IPS-NIHi7 (cell line): Measurements from ENCODE around the gene MAN2A2.

Experiments
- DNase-seq: peaks from one replicate; pipeline ENCODE4 v3.0.0; 2012; ENCODE audit warnings: mixed read lengths; ENCODE audit errors: extremely low spot score

The MAN2A2 gene

DNA sequence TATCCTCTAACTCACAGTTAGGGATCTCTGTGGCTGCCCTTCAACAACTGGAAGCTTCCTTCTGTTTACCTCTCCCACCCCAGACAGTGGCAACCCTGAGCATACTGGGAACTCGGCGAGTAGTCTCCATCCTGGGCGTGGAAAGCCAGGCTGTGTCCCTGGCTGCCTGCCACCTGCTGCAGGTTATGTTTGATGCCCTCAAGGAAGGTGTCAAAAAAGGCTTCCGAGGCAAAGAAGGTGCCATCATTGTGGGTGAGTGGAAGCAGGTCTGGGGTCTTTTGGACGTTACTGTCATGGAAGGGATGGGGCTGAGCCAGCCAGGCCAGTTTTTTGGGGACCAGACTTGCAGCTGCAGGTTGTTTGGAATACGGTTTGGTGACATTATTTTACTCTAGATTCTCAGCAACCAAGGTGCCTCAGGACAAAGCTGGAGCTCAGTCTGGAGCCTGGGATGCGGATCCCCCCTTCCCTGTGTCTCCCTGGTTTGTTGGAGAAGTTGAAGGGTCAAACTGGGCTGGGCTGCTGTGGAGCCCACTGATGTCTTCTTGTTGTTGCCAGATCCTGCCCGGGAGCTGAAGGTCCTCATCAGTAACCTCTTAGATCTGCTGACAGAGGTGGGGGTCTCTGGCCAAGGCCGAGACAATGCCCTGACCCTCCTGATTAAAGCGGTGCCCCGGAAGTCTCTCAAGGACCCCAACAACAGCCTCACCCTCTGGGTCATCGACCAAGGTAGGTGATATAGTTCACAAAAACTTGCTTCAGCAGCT is 39.4 kb downstream of the MAN2A2 start:
- DNase-seq: no peak

DNA sequence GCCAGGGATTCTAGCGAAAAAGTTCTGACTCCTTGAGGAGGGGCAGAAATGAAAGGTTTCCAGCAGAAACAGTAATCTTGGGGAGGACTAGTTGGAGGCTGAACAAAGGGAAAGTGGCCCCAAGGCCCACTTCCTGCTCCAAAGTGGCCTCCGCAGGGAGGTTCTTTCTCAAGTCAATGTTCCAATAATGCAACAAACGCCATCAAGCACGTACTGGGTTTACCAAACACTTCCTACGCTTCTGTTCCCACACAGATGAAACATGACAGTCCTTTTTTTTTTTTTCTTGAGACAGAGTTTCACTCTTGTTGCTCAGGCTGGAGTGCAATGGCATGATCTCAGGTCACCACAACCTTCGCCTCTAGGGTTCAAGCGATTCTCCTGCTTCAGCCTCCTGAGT is 42.0 kb downstream of the MAN2A2 start:
- DNase-seq: no peak

DNA sequence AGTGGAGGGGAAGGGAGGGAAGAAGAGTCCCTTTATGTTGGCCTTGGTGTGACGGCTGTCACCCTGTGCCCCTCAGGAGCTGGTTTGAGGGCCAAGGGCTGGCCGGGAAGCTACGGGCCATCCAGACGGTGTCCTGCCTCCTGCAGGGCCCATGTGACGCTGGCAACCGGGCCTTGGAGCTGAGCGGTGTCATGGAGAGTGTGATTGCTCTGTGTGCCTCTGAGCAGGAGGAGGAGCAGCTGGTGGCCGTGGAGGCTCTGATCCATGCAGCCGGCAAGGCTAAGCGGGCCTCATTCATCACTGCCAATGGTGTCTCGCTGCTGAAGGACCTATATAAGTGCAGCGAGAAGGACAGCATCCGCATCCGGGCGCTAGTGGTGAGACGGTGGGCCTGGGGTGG is 43.4 kb downstream of the MAN2A2 start:
- no peak for DNase-seq

DNA sequence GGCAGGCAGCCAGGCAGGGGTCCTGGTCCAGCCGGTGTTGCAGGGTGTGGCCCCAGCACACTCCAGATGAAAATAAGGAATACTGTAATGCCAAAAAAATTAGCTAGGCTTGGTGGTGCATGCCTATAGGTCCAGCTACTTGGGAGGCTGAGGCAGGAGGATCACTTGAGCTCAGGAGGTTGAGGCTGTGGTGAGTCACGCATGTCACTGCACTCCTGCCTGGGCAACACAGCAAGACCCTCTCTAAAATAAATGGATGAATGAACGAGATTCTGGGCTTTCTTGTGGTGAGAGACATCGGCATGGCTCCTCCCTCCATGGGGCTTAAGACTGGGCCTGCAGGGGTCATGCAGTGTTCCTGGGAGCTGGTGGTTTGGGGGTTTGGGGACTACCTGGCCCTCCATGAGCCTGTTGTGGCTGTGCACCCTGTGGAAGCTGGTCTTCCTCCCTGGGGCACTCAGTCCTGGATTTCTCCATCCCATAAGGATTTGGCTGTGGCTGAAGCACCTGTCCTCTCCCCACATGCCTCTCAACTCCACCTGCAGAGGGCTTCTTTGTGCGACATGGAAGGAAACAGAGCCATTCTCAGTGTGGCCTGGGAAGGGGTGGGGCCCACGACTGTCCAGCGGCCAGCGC is 44.0 kb downstream of the MAN2A2 start:
- no peak for DNase-seq

DNA sequence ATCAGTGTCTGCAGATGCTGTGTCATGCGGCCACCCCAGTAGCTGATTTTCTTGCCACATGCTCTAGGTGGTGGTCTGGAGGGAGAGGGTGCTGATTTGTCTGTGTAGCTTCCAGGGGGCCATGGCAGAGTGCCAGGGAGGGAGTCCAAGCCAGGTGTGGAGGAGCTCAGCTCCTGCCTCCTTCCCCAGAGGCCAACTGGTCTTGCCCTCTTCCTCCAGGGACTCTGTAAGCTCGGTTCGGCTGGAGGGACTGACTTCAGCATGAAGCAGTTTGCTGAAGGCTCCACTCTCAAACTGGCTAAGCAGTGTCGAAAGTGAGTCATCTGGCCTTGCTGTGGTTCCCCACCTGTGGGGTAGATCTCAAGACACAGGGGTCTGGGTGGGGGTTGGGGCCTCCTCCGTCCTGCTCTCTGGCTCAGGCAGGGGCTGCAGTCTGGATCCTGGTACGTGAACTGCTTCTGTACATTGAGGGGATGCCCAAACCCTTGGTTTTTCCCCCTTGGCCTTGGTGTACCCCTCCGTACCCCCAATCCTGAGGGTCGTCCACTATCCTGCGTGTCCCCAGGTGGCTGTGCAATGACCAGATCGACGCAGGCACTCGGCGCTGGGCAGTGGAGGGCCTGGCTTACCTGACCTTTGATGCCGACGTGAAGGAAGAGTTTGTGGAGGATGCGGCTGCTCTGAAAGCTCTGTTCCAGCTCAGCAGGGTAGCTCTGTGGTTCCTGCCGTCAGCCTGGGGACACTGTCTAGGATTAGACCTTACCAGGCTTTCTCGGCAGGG is 44.7 kb downstream of the MAN2A2 start:
- no peak for DNase-seq

DNA sequence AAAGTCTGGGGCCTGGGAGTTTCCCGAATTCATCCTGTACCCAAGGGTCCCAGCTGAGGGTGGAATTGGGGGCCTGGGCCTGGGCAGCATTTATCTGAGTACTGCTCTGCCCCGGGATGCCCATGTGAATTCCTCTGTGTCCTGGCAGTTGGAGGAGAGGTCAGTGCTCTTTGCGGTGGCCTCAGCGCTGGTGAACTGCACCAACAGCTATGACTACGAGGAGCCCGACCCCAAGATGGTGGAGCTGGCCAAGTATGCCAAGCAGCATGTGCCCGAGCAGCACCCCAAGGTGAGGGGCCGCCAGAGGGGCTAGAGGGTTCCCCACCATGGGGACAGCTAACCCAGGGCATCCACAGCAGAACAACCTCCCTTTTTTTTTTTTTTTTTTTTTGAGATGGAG is 45.4 kb downstream of the MAN2A2 start:
- DNase-seq: no peak

DNA sequence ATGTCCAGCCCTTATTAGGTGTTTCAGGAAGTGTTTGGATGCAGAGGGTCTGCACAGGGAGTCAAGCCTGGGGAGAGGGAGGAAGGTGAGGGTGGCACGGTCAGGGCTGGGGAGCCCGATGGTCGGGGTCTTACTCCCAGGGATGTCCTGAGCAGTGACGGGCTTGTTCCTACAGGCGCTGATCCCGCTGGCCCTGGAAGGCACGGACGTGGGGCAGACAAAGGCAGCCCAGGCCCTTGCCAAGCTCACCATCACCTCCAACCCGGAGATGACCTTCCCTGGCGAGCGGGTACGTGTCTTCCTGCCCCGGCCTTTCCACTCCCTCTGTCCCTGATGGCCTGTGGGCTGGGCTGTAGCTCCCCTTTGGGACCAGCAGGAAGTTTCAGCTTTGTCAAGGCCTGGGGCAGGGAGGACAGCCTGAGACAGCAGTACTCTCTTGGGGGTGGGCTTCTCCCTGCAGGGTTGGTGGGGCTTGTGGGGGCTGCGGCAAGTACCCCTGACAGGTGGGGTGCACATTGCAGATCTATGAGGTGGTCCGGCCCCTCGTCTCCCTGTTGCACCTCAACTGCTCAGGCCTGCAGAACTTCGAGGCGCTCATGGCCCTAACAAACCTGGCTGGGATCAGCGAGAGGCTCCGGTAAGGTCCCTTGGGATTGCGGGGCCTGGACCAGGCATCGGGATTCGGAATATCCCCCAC is 47.0 kb downstream of the MAN2A2 start:
- DNase-seq: no peak

DNA sequence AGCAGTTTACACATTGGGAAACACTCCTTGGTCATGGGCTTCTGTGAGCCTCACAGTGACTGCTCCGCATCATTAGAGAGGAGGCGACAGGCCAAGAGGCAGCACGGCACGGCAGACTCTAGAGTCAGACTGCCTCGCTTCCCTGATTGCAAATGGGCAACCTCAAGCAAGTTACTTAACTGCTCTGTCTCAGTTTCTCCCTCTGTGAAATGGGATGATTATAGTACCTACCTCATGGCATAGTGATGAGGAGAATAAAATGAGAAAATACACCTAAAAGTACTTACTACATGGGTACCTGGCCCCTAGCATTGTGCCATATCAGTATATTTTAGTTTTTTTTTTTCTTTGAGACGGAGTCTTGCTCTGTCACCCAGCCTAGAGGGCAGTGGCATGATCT is 47.6 kb downstream of the MAN2A2 start:
- no peak for DNase-seq

DNA sequence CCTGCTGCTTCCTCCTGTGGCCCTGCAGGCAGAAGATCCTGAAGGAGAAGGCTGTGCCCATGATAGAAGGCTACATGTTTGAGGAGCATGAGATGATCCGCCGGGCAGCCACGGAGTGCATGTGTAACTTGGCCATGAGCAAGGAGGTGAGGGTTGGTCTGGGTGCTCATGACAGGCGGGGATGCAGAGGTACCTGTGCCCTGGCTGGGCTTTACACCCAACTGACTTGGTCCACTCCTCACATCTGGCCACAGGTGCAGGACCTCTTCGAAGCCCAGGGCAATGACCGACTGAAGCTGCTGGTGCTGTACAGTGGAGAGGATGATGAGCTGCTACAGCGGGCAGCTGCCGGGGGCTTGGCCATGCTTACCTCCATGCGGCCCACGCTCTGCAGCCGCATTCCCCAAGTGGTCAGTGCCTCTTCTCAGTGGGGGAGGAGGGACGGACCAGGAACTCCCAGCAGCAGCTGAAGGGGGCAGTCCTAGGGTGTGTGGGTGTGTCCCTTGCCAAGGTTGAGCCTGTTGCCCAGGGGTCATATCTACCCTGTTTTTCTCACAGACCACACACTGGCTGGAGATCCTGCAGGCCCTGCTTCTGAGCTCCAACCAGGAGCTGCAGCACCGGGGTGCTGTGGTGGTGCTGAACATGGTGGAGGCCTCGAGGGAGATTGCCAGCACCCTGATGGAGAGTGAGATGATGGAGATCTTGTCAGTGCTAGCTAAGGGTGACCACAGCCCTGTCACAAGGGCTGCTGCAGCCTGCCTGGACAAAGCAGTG is 50.0 kb downstream of the MAN2A2 start:
- DNase-seq: no peak

DNA sequence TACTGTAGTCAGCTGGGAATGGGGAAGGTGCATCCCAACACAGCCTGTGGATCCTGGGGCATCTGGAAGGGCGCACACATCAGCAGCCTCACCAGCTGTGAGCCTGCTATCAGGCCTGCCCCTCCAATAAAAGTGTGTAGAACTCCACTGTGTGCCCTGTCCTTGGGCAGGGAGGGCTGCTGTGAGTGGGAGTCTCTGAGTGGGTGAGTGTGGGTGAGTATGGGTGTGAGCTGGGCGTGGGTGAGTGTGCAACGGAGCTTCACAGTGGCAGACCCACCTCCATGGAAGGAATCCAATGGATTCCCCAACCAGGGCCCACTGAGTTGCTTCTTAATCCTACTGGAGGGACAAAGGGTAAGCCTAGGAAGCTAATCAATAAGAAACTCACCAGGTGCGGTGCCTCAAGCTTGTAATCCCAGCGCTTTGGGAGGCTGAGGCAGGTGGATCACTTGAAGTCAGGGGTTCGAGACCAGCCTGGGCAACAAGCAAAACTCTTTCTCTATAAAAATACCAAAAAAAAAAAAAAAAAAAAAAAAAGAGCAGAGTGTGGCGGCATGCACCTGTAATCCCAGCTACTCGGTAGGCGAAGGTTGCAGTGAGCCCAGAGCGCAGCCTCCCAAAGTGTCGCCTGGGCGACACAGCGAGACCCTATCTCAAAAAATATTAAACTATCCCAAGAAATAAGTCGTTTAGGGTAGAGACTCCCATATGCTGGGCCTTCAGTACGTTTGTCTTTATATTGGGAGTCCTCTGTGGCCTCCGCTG is 51.0 kb downstream of the MAN2A2 start:
- DNase-seq: no peak

DNA sequence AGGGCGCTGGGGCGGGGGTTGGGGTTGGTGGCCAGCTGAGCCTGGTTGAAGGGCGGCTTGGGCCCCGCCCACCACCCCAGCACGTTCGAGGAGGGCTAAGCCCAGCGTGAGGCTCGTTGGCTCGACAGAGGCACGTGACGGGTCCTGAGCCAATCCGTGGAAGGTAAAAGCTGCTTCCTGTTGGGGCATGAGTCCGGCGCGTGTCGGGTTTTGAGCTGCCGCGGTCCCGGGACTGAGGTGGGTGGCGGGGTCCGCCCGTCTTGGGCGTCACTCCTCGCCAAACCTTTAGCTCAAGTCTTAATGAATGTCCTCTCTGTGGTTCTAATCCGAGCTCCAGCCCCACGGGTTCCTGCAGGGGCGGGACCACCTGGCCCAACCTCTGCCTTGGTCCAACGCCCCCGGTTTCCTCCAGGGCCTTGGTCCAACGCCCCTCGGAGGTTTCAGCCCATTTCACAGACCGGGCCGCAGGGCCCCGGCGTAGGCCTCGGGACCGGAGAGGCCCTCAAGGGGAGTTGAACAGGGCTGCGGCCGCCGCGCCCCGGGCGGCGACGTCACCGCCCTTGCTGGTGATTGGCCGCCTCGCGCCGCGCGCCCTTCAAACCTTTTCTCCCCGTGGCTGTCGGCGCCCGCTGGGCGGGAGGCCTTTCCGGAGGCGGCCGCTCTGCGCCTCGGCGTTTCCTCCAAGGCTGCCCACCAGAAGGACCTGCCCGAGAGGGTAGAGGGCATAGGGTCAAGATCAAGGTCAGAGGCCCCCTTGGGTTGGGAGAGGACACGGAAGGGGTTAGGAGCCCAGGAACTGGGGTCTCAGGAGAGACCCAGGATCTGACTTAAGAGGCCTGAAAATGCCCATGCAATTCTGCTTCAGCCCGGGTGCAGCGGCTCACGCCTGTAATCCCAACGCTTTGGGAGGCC is 51.9 kb downstream of the MAN2A2 start, which contains the start of gene RCCD1:
RCCD1 (plus strand) TSS at position 173 of the 912 bp plus-strand sequence. CDS start 1,851 bp downstream, outside the sequence.
- DNase-seq: peak; percentile 99

DNA sequence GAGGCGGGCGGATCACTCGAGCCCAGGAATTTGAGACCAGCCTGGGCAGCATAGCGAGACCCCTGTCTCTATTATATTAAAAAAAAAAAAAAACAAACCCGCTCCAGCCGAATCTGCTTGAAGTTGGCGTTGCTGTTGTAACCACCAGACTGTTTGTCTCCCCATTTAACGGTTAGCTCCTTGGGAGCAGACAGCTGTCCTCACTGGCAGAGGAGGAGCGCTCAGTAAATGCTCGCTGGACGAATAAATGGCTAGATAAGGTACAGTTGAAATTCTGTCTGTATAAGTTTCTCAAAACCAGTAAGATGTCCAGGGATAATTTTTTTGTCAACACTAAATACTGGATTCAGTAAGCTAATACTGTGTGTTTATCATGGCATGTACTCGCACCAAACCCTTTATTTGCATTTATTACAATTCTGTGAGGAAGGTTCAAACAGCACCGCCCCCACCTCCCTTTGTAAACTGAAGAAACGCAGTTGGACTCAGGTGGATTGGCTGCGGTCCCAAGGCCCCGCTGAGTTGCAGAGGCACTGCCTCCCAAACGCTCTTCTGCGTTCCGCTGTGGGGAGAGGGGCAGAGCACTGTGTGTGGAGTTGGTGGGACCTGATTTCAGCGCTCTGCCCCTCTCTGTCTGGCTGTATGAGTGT is 52.6 kb downstream of the MAN2A2 start:
- no peak for DNase-seq

DNA sequence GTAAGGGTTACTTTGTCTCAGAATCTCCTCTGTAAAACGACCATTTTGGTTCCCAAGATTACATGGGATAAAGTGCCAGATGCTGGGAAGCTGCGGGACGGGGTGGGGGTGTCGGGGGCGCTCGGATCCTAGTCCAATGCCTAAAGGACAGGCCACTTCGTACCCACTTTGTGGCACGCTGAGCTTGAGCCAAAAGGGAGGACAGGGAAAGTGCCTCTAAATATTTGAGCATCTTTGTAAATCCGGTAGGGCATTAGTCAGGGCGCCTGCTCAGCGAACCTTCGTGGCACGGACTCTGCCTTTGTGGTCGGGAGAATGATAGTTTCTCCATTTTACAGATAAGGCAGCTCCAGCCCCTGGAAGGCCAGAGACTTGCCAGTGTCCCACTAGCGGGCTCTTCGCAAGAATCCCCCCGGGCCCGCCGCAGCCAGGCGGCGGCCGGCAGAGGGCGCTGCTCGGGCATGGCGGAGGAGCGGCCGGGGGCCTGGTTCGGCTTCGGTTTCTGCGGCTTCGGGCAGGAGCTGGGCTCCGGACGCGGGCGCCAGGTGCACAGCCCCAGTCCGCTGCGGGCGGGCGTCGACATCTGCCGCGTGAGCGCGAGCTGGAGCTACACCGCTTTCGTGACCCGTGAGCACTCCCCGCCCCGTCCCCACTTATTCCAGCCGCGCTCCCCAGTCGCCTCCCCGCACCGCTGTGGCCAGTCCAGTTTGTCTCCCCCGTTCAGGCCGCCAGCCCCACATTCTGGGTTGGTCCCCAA is 53.4 kb downstream of the MAN2A2 start:
- peak; percentile 94 for DNase-seq

DNA sequence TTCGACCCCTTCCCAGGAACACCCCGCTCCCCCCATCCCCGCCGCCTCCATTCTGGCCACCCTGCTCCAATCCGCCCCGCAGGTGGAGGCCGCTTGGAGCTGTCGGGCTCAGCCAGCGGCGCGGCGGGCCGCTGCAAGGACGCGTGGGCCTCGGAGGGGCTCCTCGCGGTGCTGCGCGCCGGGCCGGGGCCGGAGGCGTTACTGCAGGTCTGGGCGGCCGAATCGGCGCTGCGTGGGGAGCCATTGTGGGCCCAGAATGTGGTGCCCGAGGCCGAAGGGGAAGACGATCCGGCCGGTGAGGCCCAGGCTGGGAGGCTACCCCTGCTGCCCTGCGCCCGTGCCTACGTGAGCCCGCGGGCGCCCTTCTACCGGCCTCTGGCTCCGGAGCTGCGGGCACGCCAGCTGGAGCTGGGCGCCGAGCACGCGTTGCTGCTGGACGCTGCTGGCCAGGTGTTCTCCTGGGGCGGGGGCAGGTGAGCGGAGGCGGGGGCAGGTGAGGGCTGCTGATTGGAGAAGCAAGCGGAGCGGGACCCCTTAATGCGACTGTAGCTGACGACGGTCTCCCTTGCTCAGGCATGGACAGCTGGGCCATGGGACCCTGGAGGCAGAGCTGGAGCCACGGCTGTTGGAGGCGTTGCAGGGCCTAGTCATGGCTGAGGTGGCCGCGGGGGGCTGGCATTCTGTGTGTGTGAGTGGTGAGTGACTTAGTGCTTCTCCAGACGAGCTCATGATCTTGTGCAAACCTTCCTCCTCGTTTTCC is 54.1 kb downstream of the MAN2A2 start:
- peak; percentile 58 for DNase-seq

DNA sequence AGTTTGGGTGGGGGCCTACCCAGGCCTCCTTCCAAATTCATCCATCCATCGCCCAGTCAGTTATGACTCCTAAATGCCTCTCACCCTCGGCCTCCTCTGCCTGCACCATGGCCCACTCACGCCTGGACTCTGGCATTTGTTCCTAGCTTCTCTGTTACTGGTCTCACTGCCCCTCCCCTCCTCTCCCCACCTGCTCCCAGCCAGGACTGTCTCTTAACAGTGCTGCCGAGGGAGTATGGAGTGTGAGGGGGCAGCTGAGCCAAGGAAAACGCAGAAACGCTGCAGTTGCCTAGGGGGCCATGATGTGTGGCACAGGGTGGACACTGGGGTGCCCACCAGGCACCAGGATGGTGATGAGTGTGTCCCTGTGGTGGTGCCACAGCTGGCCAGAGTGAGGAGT is 54.7 kb downstream of the MAN2A2 start:
- DNase-seq: no peak

DNA sequence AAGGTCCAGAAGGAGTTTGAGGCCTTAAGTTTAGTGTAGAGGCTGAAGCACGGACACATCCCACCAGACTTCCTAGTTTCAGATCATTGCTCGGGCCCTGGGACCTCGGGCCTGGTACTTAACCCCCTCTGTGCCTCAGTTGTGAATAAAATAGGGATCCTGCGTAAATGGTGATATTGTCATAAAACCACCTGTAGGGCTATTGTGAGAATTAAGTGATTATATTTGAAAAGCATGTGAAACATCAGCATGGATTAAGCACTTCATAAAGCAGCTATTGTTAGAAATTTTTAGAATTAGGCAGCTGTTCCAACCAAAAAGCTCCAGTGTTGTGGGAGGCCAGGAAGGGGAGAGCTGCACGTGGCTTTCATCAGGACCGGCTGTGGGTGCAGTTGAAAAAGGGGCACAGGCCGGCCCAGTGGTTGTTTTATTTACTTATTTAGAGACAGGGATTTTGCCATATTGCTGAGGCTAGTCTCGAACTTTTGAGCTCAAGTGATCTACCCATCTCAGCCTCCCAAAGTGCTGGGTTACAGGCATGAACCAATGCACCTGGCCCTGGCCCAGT is 56.0 kb downstream of the MAN2A2 start:
- DNase-seq: no peak

DNA sequence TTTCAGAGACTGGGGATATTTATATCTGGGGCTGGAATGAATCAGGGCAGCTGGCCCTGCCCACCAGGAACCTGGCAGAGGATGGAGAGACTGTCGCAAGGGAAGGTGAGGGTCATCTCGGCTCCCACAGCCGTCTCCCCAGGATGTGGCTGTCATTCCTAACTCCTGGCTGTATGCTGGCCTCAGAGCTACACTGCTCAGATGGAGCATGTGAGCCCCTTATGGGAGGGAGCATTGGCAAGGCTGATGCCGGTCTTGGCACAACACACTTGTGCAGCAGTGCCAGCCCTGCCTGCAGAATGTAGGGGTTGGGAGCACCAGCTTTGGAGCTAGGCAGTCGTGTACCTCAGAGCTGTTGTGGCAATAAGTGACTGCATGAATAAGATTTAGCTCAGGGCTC is 56.8 kb downstream of the MAN2A2 start:
- DNase-seq: no peak
